B cell (primary cell): ENCODE measurements around the gene PGBD5. TPM values are rescaled to one million over a fixed set of nuclear protein-coding genes. Genes with fewer than 3 reads are reported as not detected.

Experiments used
- ATAC-seq: fragments of 200-7000 bp; cut with Tn5 transposase; one replicate; pipeline ENCODE4 v1.10.0; 2021; ENCODE audit warnings: low read depth, mild to moderate bottlenecking, moderate number of reproducible peaks, moderate library complexity
- CTCF ChIA-PET: fragments of 350-600 bp; sonication (Branson Sonifier 250); formaldehyde crosslinking; loops from one replicate; lab custom pipeline; 2021; ENCODE audit warnings: antibody characterized with exemption, inconsistent platforms; lab: Charles Lee
- POLR2A ChIA-PET: fragments of 350-600 bp; sonication (Branson Sonifier 250); formaldehyde crosslinking; loops from one replicate; lab custom pipeline; 2021; ENCODE audit warnings: antibody characterized with exemption; lab: Charles Lee
- DNase-seq: peaks from one replicate; pipeline ENCODE4 v3.0.0; 2013
- H2AFZ ChIP-seq: 2 replicates; pipeline ENCODE4 v1.6.1; 2012; ENCODE audit warnings: mild to moderate bottlenecking, low read depth, low read length; ENCODE audit not compliant: insufficient read depth, poor library complexity, severe bottlenecking
- H3K27ac ChIP-seq, 2 donors: 1 replicate in 1 of 2; 2 replicates in 1 of 2; pipeline ENCODE4 v1.5.1; 2012 to 2013; ENCODE audit warnings: low read length in 2 of 2, mild to moderate bottlenecking in 2 of 2, moderate library complexity in 1 of 2
- H3K27me3 ChIP-seq, 4 experiments: fragments of 200-600 bp in 1 of 4; sonication (generic) in 1 of 4; replicated peaks in 1 of 4; 1 replicate in 2 of 4; 2 replicates in 2 of 4; pipeline versions ENCODE4 v1.6.1 to v1.7.0; 2013 to 2016; ENCODE audit warnings: low read length in 3 of 4, mild to moderate bottlenecking in 2 of 4, mixed read lengths in 1 of 4, moderate library complexity in 1 of 4; ENCODE audit not compliant: insufficient read depth in 4 of 4, control insufficient read depth in 3 of 4; ENCODE audit errors: control extremely low read depth in 1 of 4
- H3K36me3 ChIP-seq, 2 experiments: replicated peaks in 1 of 2; 1 replicate in 1 of 2; 2 replicates in 1 of 2; pipeline versions ENCODE4 v1.6.1 to v1.7.1; 2013; ENCODE audit warnings: low read length in 1 of 2; ENCODE audit not compliant: insufficient read depth in 2 of 2, control insufficient read depth in 1 of 2; ENCODE audit errors: control extremely low read depth in 1 of 2, extremely low read depth in 1 of 2
- H3K4me1 ChIP-seq, 2 donors: fragments of 200-600 bp in 1 of 2; sonication (generic) in 1 of 2; 1 replicate in 1 of 2; 2 replicates in 1 of 2; pipeline versions ENCODE4 v1.5.1 to v1.6.1; 2013 to 2017; ENCODE audit warnings: low read length in 2 of 2; ENCODE audit not compliant: control insufficient read depth in 2 of 2, insufficient read depth in 2 of 2
- H3K4me2 ChIP-seq: replicated peaks from 2 replicates; pipeline ENCODE3; 2012; ENCODE audit warnings: mild to moderate bottlenecking, low read depth, low read length; ENCODE audit not compliant: poor library complexity, severe bottlenecking
- H3K4me3 ChIP-seq, 5 experiments: fragments of 200-600 bp in 1 of 5; sonication (generic) in 1 of 5; 1 replicate in 3 of 5; 2 replicates in 2 of 5; pipeline versions ENCODE4 v1.5.1 to v1.7.0; 2011 to 2016; ENCODE audit warnings: low read length in 4 of 5, mild to moderate bottlenecking in 4 of 5, low read depth in 2 of 5, control low read depth in 1 of 5, moderate library complexity in 1 of 5; ENCODE audit not compliant: insufficient read depth in 1 of 5; ENCODE audit errors: control extremely low read depth in 1 of 5, extremely low read depth in 1 of 5
- H3K79me2 ChIP-seq: fragments of 200-600 bp; sonication (generic); one replicate; pipeline ENCODE4 v1.6.0; 2016; ENCODE audit warnings: low read length; ENCODE audit not compliant: control insufficient read depth, insufficient read depth
- H3K9ac ChIP-seq: fragments of 200-600 bp; sonication (generic); 2 replicates; pipeline ENCODE4 v1.6.1; 2017; ENCODE audit warnings: mild to moderate bottlenecking, low read length, moderate library complexity
- H3K9me3 ChIP-seq, 3 donors: one replicate each; pipeline versions ENCODE4 v1.6.1 to v1.7.1; 2013; ENCODE audit warnings: low read length in 2 of 3; ENCODE audit not compliant: control insufficient read depth in 2 of 3, insufficient read depth in 1 of 3; ENCODE audit errors: control extremely low read depth in 1 of 3
- H4K20me1 ChIP-seq: 2 replicates; pipeline ENCODE4 v1.6.0; 2012; ENCODE audit warnings: mild to moderate bottlenecking, low read length; ENCODE audit not compliant: insufficient read depth, control insufficient read depth, poor library complexity, severe bottlenecking
- H3K27ac Mint-ChIP-seq: one replicate; pipeline ENCODE4 v1.8.0; 2021; ENCODE audit warnings: mixed read lengths
- H3K27me3 Mint-ChIP-seq: one replicate; pipeline ENCODE4 v1.8.0; 2021; ENCODE audit warnings: mixed read lengths
- H3K4me1 Mint-ChIP-seq: one replicate; pipeline ENCODE4 v1.8.0; 2021; ENCODE audit warnings: mixed read lengths
- H3K4me3 Mint-ChIP-seq: one replicate; pipeline ENCODE4 v1.8.0; 2021; ENCODE audit warnings: mixed read lengths
- H3K9me3 Mint-ChIP-seq: one replicate; pipeline ENCODE4 v1.8.0; 2022; ENCODE audit warnings: mixed read lengths; ENCODE audit not compliant: insufficient read depth
- CTCF ChIP-seq: fragments of 200-600 bp; IDR thresholded peaks from one replicate; pipeline ENCODE4 v1.8.0; 2022; ENCODE audit warnings: antibody characterized with exemption, mild to moderate bottlenecking
- EZH2 ChIP-seq: IDR thresholded peaks from 2 replicates; pipeline ENCODE4 v1.6.1; 2012; ENCODE audit warnings: borderline replicate concordance, low read depth, mild to moderate bottlenecking, moderate library complexity, low read length; ENCODE audit not compliant: insufficient read depth, poor library complexity, severe bottlenecking
- WGBS: methylation state at CpG from one replicate; pipeline ENCODE4 v1.1.5; 2013; ENCODE audit warnings: missing lambda C conversion rate; ENCODE audit not compliant: insufficient coverage; 5-methylcytosine and 5-hydroxymethylcytosine counted together
- intact Hi-C: fragments of 100-400 bp; cut with micrococcal nuclease; formaldehyde crosslinking; loops from one replicate; pipeline ENCODE4 v1.10.0; 2022
- polyA plus RNA-seq: library from polyadenylated mRNA; depleted of rRNA; stranded (reverse); fragments of >200 nt; gene quantifications from 2 replicates; pipeline ENCODE4 v1.2.3, GENCODE V29; 2012
- total RNA-seq, 2 donors: library from RNA; stranded (reverse); fragments of 120-200 nt in 1 of 2; gene quantifications; 1 replicate in 1 of 2; 2 replicates in 1 of 2; pipeline versions ENCODE4 v1.2.3 to v1.2.4, GENCODE V29; 2013 to 2022

PGBD5 gene
- total and polyA plus RNA-seq, 2 donors (not counting 1 experiment from before 2014, with no cell fraction given), result 0.07 TPM; not detected in 1

GRCh38 chr1:230281556-230281955 lies 144.6 kb downstream of the PGBD5 start:
- peak overlapping the region; percentile 78 for H3K27ac Mint-ChIP-seq
- intact Hi-C loops, result no loop called here

More at GRCh38 chr1:230281556-230281955, 144.6 kb downstream of the PGBD5 start:
- H4K20me1 ChIP-seq, result no peaks in the 10 kb centered on the region
- H3K27me3 ChIP-seq, result no peaks in the 10 kb centered on the region
- ATAC-seq (no peak), DNase-seq (no peak)
- ChIA-PET POLR2A (no interaction called here), CTCF (interaction anchor here (0.6 to 1.4 kb wide), 3 partner anchors 24 to 131 kb away, joined by 3 to 8 read pairs (median 3); no protein-coding TSS in a partner anchor)
- H3K4me3 Mint-ChIP-seq, result peak overlapping the region; percentile 75
- peaks cover 61 to 64% of the 10 kb centered on the region in 2 donors for H3K4me1 ChIP-seq
- H3K27me3 Mint-ChIP-seq, result no peaks in the 10 kb centered on the region
- TF ChIP-seq CTCF (no peak), EZH2 (no peak)
- H2AFZ ChIP-seq, result no peak overlapping the region
- H3K4me2 ChIP-seq, result peak overlapping the region; percentile 68
- peaks cover 77% of the 10 kb centered on the region for H3K4me1 Mint-ChIP-seq
- H3K27ac ChIP-seq, result peak overlapping the region in 1 of 2 donors; percentile 53
- 94% methylated on average over 9 of the region's 17 CpGs for WGBS
- no peak overlapping the region for H3K4me3 ChIP-seq
- no peak overlapping the region for H3K9ac ChIP-seq
- no peaks in the 10 kb centered on the region for H3K79me2 ChIP-seq
- H3K9me3 Mint-ChIP-seq, result no peaks in the 10 kb centered on the region
- no peaks in the 10 kb centered on the region for H3K9me3 ChIP-seq
- peaks cover 0 to 11% of the 10 kb centered on the region in 2 experiments for H3K36me3 ChIP-seq
